HG03066 (cell line): ENCODE data around the gene PRRC2A.

Experiments used
- ATAC-seq: cut with Tn5 transposase; IDR thresholded peaks from one replicate; pipeline ENCODE4 v1.9.1; 2021; ENCODE audit warnings: low read depth; ENCODE audit not compliant: unreplicated experiment

The PRRC2A gene

DNA sequence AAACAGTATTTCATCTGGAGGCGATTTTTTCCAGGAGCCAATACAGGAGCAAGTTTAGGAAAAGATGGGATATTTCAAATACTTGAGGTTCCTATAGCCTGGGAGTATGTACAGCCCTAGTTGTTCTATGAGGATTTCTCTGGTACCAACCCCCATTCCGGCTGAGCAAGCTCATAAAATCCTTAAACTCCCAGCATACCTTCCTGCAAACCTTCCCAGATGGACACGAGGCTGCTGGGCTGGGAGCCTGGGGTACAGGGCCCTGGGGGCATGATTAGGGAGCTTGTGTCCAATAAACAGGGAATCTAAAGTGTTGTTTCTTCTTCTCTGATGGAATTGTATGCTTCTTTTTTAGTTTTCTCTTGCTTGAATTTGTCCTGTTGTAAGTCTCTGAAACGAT, 1.5 kb downstream of the PRRC2A start:
- no peak for ATAC-seq

DNA sequence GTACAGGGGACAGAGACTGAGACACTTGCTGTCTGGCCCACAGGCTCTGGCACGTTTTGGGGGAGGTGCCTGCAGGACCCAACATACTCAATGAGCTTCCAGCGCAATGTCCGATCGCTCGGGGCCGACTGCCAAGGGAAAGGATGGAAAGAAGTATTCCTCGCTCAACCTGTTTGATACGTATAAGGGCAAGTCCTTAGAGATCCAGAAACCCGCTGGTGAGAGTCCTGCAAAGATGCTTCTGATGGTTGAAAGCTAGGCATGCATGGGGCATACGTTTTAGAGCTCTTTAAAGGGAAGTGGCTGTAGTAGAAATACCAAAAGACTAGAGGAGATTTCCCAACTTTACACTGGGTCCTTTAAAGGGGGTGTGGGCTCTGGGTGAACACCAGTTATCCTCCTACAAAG, 2.2 kb downstream of the PRRC2A start:
- ATAC-seq, result no peak

DNA sequence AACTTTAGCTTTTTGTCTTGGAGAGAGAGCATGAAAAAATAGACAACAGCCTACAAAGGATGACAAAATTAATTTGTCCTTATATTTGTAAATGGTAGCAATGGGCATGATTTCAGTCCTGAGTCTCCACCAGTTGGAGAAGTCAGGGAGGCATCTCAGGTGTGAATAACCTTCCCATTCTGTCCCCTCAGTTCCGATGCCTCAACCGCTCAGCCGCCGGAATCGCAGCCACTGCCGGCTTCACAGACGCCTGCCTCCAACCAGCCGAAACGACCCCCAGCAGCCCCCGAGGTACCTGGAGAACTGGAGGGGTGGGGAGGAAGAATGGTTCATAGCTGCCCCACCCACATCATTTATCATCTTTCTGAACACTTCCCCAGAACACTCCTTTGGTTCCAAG, 3.6 kb downstream of the PRRC2A start:
- ATAC-seq, result no peak

DNA sequence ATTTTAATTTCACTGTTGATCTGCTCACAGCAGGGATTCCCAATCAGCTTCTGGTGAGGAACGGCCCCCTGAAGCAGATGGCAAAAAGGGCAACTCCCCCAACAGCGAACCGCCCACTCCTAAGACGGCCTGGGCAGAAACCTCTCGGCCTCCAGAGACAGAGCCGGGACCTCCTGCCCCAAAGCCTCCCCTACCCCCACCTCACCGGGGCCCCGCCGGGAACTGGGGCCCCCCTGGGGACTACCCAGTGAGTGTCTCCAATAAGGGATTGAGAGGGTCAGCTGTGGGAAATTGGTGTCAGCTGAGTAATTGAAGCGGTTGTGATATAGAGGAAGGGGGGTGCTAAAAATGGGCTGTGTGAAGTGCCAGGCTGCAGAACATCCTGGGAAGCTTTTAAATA, 6.4 kb downstream of the PRRC2A start:
- no peak for ATAC-seq

DNA sequence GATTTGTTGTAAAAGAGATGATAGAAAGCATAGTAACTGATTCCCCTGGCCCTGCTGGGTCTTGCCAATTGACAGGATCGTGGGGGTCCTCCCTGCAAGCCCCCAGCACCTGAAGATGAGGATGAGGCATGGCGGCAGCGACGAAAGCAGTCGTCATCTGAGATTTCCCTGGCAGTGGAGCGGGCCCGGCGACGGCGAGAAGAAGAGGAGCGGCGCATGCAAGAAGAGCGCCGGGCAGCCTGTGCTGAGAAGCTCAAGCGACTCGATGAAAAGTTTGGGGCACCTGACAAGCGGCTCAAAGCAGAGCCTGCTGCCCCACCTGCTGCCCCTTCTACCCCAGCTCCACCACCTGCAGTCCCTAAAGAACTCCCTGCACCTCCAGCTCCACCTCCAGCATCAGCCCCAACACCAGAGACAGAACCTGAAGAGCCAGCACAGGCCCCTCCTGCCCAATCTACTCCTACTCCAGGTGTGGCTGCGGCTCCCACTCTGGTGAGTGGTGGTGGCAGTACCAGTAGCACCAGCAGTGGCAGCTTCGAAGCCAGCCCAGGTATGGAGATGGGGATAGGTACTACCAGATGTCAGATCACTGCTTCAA, 7.3 kb downstream of the PRRC2A start:
- ATAC-seq, result no peak

DNA sequence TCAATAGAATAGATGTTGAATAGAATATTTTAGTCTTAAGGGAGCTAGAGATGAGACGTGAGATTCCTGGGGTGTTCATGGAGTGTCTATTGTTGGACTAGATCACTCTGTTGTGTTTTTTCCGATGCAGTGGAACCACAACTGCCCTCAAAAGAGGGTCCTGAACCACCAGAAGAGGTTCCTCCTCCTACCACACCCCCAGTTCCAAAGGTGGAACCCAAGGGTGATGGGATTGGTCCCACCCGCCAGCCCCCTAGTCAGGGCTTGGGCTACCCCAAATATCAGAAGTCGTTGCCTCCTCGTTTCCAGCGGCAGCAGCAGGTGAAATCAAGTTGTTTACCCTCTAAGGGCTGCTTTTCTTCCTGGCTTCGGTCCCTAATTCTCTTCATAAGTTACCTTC, 8.5 kb downstream of the PRRC2A start:
- no peak for ATAC-seq

DNA sequence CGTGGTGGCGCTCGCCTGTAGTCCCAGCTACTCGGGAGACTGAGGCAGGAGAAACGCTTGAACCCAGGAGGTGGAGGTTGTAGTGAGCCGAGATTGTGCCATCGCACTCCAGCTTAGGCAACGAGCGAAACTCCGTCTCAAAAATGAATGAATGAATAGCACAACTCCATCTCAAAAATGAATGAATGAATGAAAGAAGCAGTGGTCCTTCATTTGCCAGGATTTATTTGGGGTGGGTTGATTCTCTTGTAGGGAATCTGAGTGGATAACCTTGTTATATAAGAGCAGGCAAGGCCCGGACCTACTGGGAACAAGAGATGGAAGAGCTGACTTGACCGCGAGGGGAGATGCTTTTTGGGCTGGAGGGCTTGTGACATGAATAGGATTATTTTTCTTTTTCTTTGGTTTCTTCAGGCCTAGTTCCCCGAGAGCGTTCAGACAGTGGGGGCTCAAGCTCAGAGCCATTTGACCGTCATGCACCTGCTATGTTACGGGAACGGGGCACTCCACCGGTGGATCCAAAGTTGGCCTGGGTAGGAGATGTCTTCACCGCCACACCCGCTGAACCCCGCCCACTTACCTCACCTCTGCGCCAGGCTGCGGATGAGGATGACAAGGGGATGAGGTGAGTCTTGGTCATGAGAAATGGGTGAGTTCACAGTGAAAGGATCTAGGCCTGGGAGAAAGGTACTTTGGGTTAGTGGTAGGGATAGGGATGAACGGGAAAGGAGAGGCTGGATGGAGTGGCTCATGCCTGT, 9.8 kb downstream of the PRRC2A start:
- no peak for ATAC-seq

DNA sequence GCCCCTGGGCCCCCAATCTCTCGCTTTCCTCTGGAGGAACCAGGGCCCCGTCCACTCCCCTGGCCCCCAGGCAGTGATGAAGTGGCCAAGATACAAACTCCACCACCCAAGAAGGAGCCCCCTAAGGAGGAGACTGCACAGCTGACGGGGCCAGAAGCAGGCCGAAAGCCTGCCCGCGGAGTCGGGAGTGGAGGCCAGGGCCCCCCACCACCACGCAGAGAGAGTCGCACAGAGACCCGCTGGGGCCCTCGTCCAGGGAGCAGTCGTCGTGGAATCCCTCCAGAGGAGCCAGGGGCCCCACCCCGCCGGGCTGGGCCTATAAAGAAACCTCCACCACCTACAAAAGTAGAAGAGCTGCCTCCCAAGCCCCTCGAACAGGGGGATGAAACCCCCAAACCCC, 10.7 kb downstream of the PRRC2A start:
- ATAC-seq, result no peak

DNA sequence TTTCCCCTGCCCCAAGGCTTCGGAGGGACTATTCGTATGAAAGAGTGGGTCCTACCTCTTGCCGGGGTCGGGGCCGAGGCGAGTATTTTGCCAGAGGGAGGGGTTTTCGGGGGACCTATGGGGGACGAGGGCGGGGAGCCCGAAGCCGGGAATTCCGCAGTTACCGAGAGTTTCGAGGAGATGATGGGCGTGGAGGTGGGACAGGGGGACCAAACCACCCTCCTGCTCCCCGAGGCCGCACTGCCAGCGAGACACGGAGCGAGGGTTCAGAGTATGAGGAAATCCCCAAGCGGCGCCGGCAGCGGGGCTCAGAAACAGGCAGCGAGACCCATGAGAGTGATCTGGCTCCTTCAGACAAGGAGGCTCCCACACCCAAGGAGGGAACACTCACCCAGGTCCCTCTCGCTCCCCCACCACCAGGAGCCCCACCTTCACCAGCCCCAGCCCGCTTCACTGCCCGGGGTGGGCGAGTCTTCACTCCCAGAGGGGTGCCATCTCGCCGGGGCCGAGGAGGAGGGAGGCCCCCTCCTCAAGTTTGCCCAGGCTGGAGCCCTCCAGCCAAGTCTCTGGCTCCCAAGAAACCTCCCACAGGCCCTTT, 11.3 kb downstream of the PRRC2A start:
- ATAC-seq, result no peak

DNA sequence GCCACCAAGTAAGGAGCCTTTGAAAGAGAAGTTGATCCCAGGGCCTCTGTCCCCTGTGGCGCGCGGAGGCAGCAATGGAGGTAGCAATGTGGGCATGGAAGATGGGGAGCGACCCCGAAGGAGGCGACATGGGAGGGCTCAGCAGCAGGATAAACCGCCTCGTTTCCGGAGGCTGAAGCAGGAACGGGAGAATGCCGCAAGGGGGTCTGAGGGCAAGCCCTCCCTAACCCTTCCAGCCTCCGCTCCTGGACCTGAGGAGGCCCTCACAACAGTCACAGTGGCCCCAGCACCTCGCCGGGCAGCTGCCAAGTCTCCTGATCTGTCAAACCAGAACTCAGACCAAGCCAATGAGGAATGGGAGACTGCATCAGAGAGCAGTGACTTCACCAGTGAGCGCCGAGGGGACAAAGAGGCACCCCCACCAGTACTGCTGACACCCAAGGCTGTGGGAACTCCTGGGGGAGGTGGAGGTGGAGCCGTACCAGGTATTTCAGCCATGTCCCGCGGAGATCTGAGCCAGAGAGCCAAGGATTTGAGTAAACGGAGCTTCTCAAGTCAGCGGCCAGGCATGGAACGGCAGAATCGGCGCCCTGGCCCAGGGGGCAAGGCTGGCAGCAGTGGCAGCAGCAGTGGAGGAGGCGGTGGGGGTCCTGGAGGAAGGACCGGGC, 11.9 kb downstream of the PRRC2A start:
- ATAC-seq, result no peak

DNA sequence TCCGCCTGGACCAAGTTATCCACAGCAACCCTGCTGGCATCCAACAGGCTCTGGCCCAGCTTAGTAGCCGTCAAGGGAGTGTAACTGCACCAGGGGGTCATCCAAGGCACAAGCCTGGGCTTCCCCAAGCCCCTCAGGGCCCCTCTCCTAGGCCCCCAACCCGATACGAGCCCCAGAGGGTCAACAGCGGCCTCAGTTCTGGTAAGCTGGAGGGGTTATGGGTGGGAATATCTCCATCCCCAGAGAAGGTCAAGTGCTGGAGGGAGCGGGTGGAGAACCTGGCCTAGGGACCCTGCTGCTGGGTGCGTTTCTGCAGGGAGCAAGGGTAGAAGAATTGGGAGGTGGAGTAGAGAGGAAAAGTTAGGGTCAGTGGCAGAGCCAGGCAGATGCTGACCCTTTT, 12.9 kb downstream of the PRRC2A start:
- no peak for ATAC-seq

DNA sequence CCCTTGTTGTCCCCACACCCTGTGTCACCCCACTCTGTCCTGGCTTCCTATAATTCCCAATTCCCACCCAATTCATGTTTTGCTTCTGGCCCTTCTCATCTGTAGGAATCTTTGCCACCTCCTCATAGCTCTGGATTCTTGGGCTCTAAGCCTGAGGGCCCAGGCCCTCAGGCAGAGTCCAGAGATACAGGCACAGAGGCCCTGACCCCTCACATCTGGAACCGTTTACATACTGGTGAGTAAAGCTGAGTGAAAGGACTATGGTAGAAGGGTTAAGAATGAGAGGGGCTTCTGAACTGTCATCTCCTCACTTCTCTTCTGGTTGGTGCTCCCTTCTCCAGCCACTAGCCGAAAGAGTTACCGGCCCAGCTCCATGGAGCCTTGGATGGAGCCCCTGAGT, 13.6 kb downstream of the PRRC2A start:
- ATAC-seq, result no peak

DNA sequence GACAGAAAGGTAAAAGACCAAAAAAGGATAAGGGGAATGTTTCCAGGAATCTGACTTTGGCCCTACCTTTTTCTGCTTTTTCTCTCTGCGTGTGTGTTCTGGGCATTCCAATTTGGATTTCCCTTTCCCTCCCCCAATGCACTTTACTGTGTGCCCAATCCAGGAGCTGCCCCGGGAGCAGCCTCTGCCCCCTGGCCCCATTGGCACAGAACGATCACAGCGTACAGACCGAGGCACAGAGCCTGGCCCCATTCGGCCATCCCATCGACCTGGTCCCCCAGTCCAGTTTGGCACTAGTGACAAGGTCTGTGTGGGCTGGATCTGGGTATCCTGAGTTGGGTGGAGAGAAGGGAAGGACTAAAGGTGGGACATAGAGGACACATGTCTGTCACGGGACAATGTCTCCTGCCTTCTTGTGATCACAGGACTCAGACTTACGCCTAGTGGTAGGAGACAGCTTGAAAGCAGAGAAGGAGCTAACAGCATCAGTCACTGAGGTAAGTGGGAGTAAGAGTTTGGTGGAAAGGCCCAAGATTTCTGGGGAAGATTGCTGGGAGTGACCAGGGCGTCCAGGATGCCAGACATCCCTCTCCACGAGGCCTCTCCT, 14.6 kb downstream of the PRRC2A start:
- ATAC-seq, result no peak

DNA sequence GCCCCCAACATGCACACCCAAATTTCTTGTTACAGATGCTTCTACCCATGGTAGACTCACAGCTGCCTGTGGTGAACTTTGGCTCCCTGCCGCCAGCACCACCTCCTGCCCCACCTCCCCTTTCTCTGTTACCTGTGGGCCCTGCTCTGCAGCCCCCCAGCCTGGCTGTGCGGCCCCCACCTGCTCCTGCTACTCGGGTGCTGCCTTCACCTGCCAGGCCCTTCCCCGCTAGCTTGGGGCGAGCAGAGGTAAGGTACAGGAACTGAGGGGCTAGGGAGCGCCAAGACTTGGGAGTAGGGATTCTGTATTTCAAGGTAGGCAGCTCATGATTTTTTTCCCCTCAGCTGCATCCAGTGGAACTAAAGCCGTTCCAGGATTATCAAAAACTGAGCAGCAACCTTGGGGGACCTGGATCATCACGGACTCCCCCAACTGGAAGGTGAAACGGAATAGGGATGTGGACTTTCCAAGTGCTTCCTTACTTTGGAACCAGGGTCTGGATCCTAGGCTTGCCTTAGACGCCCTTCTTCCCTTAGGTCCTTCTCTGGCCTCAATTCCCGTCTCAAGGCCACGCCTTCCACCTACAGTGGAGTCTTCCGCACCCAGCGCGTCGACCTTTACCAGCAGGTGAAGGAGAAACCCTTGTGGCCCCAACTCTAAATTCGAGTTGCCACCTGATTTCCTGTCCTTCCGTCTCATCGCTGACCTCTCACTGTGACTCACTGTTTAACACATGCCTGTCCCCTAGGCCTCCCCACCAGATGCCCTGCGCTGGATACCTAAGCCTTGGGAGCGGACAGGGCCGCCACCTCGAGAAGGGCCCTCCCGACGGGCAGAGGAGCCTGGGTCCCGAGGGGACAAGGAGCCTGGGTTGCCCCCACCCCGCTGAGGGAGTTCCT, 16.4 kb downstream of the PRRC2A start:
- no peak for ATAC-seq

DNA sequence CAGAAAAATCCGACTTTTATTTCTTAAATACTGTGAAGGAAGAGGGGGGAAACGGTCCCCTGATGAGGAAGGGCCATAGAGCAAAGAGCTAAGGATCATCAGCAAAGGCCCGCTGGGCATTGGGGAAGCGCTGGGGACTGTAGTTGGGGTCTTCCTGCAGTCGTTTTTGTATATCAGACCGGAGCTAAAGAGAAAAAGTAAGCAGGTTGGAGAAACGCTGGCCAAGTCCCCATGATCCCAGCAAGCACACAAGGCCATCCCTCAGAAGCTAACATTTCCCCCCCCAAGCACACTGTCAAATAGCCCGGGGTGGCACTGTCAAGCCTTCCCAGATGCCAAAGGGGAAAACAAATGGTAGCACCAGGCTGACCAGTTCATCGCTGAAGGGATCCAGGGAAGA, 18.5 kb downstream of the PRRC2A start:
- ATAC-seq, result no peak

DNA sequence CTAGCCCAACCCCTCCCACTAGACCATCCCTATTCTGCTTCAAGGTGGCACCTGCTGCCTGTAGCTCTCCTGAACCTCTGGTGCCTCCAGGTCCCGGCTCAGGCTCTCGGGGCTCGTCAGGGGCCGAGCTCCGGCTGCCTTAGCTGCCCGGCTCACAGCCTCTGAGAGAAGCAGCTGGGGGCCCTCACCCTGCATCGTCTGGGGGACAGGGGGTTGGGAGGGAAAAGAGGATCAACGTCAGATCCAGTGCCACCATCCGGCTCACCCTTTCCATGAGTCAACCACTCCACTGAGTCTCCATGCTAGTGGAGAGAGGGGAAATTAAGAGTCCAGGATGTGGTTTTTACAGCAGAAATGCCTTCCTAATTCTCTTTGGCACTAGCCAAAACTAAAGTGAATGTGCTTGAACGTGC, 18.9 kb downstream of the PRRC2A start:
- no peak for ATAC-seq

DNA sequence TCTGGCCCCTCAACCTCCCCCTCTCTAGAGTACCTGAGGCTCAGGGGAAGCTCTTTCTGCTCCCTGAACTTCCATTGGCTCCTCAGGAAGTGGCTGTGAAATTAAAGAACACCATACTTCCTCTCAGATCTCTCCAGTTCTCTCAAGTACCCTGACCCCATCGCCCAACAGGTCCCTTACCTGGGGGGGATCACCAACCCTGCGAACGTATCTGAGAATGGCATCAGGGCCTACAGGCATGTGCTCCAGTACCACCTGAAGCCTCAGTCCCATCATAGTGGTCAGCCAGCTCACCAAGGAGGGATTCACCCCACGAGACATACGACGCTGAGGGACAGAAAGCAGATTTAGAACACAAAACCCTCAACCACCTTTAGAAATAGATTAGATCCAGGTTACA, 20.1 kb downstream of the PRRC2A start:
- no peak for ATAC-seq

DNA sequence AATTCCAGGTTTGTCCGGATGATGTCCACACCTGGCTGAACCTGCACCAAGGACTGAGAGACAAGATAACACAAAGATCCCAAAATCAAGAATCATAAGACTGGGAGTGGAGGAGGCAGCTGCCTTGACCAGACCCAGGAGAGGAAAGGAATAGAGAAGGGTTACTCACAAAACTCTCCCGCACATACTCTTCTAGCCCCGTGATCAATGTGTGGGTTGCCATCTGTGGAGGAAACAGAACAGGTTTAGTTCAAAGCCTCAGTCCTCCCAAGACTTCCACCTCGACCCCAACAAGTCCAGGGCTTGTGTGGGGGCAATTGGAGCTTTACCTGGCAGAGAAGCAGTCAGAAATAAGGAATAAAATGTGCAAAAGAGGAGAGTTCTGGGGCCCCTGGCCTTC, 20.9 kb downstream of the PRRC2A start:
- no peak for ATAC-seq

DNA sequence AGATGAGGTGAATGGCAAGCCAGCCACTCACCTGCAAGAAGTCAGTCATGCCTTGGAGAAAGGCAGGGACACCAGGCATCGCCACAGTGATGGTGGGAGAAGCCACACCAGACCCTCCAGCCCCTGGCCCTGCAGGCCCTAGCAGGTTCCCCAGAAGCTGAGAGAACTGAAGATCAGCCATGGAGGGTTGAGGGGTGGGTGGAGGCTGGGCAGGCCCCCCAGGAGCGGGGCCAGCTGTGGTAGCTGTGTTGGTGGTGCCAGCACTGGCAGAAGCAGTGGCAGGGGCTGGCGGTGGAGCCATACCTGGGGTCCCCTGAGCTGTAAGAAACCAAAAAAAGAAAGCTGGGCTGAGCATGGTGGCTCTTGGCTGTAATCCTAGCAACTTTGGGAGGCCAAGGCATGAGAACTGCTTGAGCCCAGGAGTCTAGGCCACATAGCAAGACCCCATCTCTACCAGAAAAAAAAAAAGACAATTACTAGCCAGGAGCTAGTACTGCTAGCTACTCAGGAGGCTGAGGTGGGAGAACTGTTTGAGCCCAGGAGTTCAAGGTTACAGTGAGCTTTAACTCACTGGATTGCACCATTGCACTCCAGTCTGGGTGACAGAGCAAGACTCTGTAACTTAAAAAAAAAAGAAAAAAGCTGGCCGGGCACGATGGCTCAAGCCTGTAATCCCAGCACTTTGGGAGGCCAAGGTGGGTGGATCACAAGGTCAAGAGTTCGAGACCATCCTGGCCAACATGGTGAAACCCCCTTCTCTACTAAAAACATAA, 22.5 kb downstream of the PRRC2A start:
- no peak for ATAC-seq
